Loucy (cell line): ENCODE measurements around the gene BCCIP.

ENCODE experiments used
- H2AFZ ChIP-seq: fragments of 200-600 bp; sonication (generic); 2 replicates; pipeline ENCODE4 v1.6.0; 2016; ENCODE audit warnings: antibody characterized with exemption, mild to moderate bottlenecking, low read length, moderate library complexity
- H3F3A ChIP-seq: fragments of 200-600 bp; 2 replicates; pipeline ENCODE4 v1.6.0; 2016; ENCODE audit warnings: antibody characterized with exemption, low read depth, mild to moderate bottlenecking
- H3K27me3 ChIP-seq: fragments of 200-600 bp; sonication (generic); 2 replicates; pipeline ENCODE4 v1.6.1; 2014; ENCODE audit warnings: low read length, mild to moderate bottlenecking; ENCODE audit not compliant: insufficient read depth, poor library complexity, severe bottlenecking
- H3K36me3 ChIP-seq: fragments of 200-600 bp; sonication (generic); 2 replicates; pipeline ENCODE4 v1.6.1; 2016; ENCODE audit warnings: low read length; ENCODE audit not compliant: insufficient read depth
- H3K4me1 ChIP-seq: fragments of 200-600 bp; sonication (generic); 2 replicates; pipeline ENCODE4 v1.5.1; 2014; ENCODE audit warnings: low read length, mild to moderate bottlenecking; ENCODE audit not compliant: insufficient read depth, poor library complexity, severe bottlenecking
- H3K4me2 ChIP-seq: fragments of 200-600 bp; sonication (generic); 2 replicates; pipeline ENCODE4 v1.6.0; 2014; ENCODE audit warnings: antibody characterized with exemption, low read length, low read depth, mild to moderate bottlenecking; ENCODE audit not compliant: poor library complexity, severe bottlenecking
- H3K4me3 ChIP-seq: fragments of 200-600 bp; sonication (generic); 2 replicates; pipeline ENCODE4 v1.5.1; 2014; ENCODE audit warnings: low read length, mild to moderate bottlenecking, mixed read lengths; ENCODE audit not compliant: poor library complexity, severe bottlenecking
- H3K79me2 ChIP-seq: fragments of 200-600 bp; sonication (generic); 2 replicates; pipeline ENCODE4 v1.6.1; 2014; ENCODE audit warnings: low read length; ENCODE audit not compliant: insufficient read depth
- H3K9ac ChIP-seq: fragments of 200-600 bp; sonication (generic); 2 replicates; pipeline ENCODE4 v1.6.0; 2014; ENCODE audit warnings: mild to moderate bottlenecking, low read depth, low read length, moderate library complexity; ENCODE audit not compliant: poor library complexity, severe bottlenecking
- H3K9me2 ChIP-seq: fragments of 200-600 bp; sonication (generic); replicated peaks from 2 replicates; pipeline ENCODE4 v1.6.1; 2016; ENCODE audit warnings: low read depth, low read length, mixed read lengths
- H3K9me3 ChIP-seq: fragments of 200-600 bp; sonication (generic); 2 replicates; pipeline ENCODE4 v1.6.1; 2014; ENCODE audit warnings: mild to moderate bottlenecking, antibody characterized with exemption, low read length, low read depth; ENCODE audit not compliant: insufficient read depth
- H4K20me1 ChIP-seq: fragments of 200-600 bp; sonication (generic); 2 replicates; pipeline ENCODE4 v1.6.0; 2014; ENCODE audit warnings: antibody characterized with exemption, low read length, mild to moderate bottlenecking; ENCODE audit not compliant: insufficient read depth, poor library complexity, severe bottlenecking
- EZH2phosphoT487 ChIP-seq: fragments of 200-600 bp; IDR thresholded peaks from 2 replicates; pipeline ENCODE4 v1.6.1; 2018; ENCODE audit warnings: antibody characterized with exemption, mild to moderate bottlenecking, moderate library complexity, borderline replicate concordance
- TF ChIP-seq, protein P1 (sequence below): fragments of 200-600 bp; sonication (generic); conservative IDR thresholded peaks from 2 replicates; pipeline ENCODE4 v1.5.1; 2014; ENCODE audit warnings: mild to moderate bottlenecking, antibody characterized with exemption, low read length

The BCCIP gene

DNA sequence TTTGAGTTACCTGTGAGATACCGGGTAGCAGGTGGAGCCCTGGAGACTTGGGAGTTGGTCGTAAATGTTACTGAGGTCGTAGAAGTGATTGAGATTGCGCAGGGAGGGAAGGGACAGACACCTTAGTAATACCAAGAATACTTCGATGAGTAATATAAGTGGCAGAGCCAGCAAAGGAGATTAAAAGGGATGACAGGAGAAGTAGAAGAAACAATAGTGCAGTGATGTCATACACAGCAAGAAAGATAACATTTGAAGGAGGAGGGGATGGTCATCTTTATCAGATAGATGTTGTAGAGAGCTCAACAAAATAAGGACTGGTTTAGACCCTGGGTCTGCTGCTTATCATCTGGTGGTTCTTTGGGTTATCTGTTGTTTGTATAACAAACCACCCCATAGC is 5.0 kb downstream of the BCCIP start:
- H3K4me1 ChIP-seq = peaks cover 22% of the 10 kb centered on the region
- H3K9me3 ChIP-seq = no peaks in the 10 kb centered on the region
- peaks cover 48% of the 10 kb centered on the region for H4K20me1 ChIP-seq
- H3K79me2 ChIP-seq = peaks cover 52% of the 10 kb centered on the region
- H2AFZ ChIP-seq = no peak overlapping the region
- TF ChIP-seq, protein P1, sequence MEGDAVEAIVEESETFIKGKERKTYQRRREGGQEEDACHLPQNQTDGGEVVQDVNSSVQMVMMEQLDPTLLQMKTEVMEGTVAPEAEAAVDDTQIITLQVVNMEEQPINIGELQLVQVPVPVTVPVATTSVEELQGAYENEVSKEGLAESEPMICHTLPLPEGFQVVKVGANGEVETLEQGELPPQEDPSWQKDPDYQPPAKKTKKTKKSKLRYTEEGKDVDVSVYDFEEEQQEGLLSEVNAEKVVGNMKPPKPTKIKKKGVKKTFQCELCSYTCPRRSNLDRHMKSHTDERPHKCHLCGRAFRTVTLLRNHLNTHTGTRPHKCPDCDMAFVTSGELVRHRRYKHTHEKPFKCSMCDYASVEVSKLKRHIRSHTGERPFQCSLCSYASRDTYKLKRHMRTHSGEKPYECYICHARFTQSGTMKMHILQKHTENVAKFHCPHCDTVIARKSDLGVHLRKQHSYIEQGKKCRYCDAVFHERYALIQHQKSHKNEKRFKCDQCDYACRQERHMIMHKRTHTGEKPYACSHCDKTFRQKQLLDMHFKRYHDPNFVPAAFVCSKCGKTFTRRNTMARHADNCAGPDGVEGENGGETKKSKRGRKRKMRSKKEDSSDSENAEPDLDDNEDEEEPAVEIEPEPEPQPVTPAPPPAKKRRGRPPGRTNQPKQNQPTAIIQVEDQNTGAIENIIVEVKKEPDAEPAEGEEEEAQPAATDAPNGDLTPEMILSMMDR = no peak
- TF ChIP-seq EZH2phosphoT487 = no peak
- no peaks in the 10 kb centered on the region for H3F3A ChIP-seq
- H3K9ac ChIP-seq = no peak overlapping the region
- no peak overlapping the region for H3K4me3 ChIP-seq
- H3K9me2 ChIP-seq = no peaks in the 10 kb centered on the region
- no peak overlapping the region for H3K4me2 ChIP-seq
- H3K27me3 ChIP-seq = no peaks in the 10 kb centered on the region
- peaks cover 61% of the 10 kb centered on the region for H3K36me3 ChIP-seq

DNA sequence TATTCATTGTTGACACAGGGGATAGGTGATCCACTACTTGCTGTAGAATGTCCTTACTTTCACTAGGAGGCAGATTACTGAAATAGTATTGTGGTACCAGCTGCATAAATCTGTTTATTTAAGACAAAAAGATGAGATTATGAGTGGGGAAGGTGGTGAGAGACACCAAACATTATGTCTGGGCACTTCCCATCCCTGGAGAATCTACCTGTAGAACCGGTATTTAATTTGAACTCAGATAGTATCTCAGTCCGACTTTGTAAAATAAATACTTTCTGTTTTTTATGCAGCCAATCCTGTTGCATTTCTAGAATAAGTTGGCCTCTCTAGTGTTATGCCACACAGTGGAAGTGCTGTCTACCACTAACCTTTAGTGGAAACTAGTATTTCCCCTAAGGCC is 13.4 kb downstream of the BCCIP start:
- Histone ChIP-seq H3F3A (no peaks in the 10 kb centered on the region), H3K9ac (no peak overlapping the region)

DNA sequence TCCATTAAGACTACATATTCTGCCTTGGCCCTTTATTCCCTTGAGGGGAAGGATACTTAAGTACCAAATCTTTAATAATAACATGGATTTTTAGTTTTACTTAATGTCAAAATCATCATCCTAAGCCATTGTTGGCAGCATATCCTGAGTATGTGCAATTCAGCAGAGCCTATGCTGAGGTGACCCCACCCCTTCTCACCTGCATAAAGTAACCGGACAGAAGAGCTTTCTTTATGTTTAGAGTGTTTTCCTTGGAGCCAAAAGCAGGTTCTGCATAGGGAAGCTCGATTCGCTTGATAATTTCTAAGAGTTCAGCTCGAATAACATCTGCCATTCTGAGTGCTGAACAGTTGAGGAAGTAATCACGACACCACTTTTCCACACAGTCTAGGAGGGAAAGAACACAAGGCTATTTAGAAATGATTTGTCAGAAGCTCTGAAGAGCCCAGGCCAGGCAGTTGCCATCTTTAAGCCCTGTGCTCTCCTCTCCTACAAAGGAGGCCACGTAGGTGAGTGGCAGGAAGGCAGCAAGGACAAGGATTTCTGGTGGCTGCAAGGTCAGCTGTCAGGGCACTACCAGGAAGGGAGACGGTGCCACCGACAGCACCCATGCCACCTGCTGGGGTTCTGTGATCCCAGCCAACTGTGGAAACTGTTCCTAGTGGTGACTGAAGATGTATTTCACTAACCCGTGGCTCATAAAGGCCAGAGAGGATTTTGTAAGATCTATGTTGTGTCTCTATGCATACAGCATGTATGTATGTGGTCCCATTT is 15.6 kb downstream of the BCCIP start:
- Histone ChIP-seq H3K36me3 (peaks cover 29% of the 10 kb centered on the region; the same call in 1 of the 2 replicates), H3F3A (no peaks in the 10 kb centered on the region)

More for the DNA sequence above, 13.4 kb downstream of the BCCIP start:
- no peaks in the 10 kb centered on the region for H4K20me1 ChIP-seq
- H3K27me3 ChIP-seq = no peaks in the 10 kb centered on the region
- no peak overlapping the region for H3K4me3 ChIP-seq
- no peaks in the 10 kb centered on the region for H3K9me2 ChIP-seq
- H2AFZ ChIP-seq = no peak overlapping the region
- H3K9me3 ChIP-seq = no peaks in the 10 kb centered on the region
- TF ChIP-seq, protein P1 = no peak
- H3K79me2 ChIP-seq = no peaks in the 10 kb centered on the region
- no peak overlapping the region for H3K4me2 ChIP-seq
- H3K36me3 ChIP-seq = peaks cover 50% of the 10 kb centered on the region; the same call in 1 of the 2 replicates
- H3K4me1 ChIP-seq = no peaks in the 10 kb centered on the region

More for the DNA sequence above, 15.6 kb downstream of the BCCIP start:
- Histone ChIP-seq H3K9me3 (no peaks in the 10 kb centered on the region), H3K4me1 (no peaks in the 10 kb centered on the region), H2AFZ (no peak overlapping the region), H3K79me2 (no peaks in the 10 kb centered on the region), H3K9me2 (no peaks in the 10 kb centered on the region), H3K4me2 (no peak overlapping the region), H3K27me3 (no peaks in the 10 kb centered on the region), H3K9ac (no peak overlapping the region), H3K4me3 (no peak overlapping the region), H4K20me1 (no peaks in the 10 kb centered on the region)
- TF ChIP-seq, protein P1 = no peak
- TF ChIP-seq EZH2phosphoT487 = no peak
